NT2/D1 (cell line): Measurements from ENCODE around the gene GRP.

ENCODE experiments used
- SUZ12 ChIP-seq: IDR thresholded peaks from 2 replicates; pipeline ENCODE4 v1.6.1; 2011; ENCODE audit not compliant: insufficient read length, insufficient read depth; ENCODE audit errors: extremely low read depth
- YY1 ChIP-seq: IDR thresholded peaks from 2 replicates; pipeline ENCODE4 v1.6.1; 2011; ENCODE audit not compliant: insufficient read length, insufficient read depth

DNA sequence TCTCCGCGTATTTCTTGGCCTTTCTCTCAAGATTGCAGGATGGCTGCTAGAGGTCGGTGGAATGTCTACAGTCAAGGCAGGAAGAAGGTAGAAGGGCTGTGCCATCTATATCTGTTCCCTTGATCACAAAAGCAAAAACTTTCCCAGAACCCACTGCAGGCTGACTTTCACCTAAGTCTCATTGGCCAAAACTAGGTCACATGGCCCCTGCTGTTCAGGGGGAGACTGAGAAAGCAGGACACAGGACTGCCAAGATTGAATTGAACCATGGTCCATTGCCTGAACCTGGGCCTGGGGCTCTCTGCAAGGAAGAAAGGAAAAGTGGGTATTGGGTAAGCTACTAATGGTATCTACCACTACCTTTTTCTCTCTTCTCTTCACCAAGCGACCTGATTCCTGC, 9.7 kb upstream of the GRP start:
- TF ChIP-seq YY1, result no peak
- no peak for TF ChIP-seq SUZ12
